Measurements from ENCODE around the gene RAB8B.

RAB8B gene

DNA sequence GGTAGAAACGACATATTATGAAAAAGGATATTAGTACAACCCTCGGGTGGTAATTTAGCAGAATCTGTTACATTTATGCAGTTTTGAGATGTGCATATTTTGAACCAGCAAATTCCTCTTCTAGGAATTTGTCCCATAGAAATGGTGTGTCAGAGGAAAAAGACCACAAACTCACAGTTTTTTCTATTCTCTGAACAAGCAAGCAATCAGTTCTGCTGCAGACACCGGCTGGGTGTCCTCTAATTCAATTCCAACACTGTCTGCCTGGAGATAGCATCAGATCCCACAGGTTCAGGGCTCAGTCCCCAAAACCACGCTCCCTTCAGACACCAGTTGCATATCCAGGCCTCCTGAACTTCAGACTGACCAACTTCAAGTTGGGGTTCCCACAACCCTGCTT lies 124.4 kb downstream of the RAB8B start:
- DNase-seq (ENCODE audit: low read depth), result no peak

DNA sequence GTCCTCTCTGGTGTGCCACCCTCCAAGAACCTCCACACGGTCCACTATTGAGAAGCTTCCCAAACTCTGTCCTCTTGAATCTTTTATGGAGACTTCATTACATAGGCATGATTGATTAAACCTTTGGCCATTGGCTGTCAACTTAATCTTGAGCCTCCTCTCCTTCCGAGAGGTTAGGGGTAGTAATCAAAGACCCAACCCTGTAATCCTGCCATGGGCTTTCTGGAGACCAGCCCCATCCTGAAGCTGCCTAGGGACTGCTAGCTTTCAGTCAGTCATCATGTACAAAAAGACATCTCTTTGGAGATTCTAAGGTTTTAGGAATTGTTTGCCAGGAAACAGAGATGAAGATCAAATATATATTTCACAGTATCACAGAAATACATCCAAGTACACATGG lies 125.0 kb downstream of the RAB8B start:
- no peak for DNase-seq (ENCODE audit: low read depth)
